ENCODE results near the gene YLPM1.

- TF ChIP-seq EZH2 (IDR thresholded peaks at IDR 0.05; ENCODE audit: low read length, missing control alignments), result no peak
- TF ChIP-seq, protein P1, sequence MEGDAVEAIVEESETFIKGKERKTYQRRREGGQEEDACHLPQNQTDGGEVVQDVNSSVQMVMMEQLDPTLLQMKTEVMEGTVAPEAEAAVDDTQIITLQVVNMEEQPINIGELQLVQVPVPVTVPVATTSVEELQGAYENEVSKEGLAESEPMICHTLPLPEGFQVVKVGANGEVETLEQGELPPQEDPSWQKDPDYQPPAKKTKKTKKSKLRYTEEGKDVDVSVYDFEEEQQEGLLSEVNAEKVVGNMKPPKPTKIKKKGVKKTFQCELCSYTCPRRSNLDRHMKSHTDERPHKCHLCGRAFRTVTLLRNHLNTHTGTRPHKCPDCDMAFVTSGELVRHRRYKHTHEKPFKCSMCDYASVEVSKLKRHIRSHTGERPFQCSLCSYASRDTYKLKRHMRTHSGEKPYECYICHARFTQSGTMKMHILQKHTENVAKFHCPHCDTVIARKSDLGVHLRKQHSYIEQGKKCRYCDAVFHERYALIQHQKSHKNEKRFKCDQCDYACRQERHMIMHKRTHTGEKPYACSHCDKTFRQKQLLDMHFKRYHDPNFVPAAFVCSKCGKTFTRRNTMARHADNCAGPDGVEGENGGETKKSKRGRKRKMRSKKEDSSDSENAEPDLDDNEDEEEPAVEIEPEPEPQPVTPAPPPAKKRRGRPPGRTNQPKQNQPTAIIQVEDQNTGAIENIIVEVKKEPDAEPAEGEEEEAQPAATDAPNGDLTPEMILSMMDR (conservative IDR thresholded peaks at IDR 0.05 in 1 of 2, IDR thresholded peaks at IDR 0.05 in 1 of 2; ENCODE audit: low read depth in 1 of 2, low read length in 2 of 2), result no peak
Measured at GRCh38 chr14:74863274-74863673, 100.2 kb downstream of the YLPM1 start.
